GM21576 (cell line): Measurements from ENCODE around the gene TASP1.
"Not testable (repeated sequence)": the region's sequence is repeated elsewhere in the genome, so short reads cannot be mapped to it uniquely, and the experiment has no call there.

ENCODE experiments used
- ATAC-seq: cut with Tn5 transposase; IDR thresholded peaks from one replicate; pipeline ENCODE4 v1.9.1; 2021; ENCODE audit warnings: mild to moderate bottlenecking, moderate library complexity; ENCODE audit not compliant: unreplicated experiment

The TASP1 gene

DNA sequence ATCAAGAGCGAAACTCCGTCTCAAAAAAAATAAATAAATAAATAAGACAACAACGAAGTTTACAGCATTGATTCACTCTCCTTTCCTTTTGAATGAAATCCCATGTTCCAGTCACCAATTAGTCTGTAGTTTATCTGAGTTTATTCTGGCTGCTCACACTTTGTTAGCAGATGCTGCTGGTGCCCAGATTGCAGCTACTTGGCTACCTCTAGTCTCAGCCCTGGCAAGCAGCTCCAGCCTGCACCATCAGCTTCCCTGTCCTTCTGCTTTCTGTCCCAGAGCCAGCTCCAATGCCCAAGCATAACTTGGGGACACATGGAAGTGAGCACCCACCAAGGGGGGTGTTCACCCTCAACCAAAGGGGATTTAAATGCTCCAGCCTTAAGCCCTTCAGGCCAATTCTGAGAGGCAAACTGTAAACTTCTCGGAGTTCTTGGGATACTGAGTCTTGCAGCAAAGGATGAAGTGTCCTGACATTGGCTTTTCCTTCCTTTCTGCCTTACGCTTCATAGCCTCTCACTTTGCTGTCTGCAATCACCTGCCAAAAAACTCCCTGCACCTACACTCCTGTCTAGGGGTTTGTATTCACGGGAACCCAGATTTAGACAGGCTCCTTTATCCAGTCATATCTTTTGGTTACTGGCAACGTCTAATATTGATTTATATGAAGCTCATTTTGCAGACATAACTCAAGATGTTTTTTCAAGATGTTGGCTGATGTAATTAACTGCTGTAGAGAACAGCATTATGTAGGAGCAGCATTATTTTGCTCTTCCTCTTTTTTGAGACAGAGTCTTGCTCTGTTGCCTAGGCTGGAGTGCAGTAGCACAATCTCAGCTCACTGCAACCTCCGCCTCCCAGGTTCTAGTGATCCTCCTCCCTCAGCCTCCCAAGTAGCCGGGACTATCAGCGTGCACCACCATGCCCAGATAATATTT, 9.8 kb upstream of the TASP1 start:
- no peak for ATAC-seq

DNA sequence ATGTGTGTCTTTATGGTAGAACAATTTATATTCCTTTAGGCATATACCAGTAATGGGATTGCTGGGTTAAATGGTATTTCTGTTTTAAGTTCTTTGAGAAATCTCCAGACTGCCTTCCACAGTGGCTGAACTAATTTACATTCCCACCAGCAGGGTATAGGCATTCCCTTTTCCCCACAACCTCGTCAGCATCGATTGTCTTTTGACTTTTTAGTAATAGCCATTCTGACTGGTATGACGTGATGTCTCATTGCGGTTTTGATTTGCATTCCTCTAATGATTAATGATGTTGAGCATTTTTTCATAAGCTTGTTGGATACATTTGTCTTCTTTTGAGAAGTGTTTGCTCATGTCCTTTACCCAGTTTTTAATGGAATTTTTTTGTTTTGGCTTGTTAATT, 5.3 kb upstream of the TASP1 start:
- no peak for ATAC-seq

DNA sequence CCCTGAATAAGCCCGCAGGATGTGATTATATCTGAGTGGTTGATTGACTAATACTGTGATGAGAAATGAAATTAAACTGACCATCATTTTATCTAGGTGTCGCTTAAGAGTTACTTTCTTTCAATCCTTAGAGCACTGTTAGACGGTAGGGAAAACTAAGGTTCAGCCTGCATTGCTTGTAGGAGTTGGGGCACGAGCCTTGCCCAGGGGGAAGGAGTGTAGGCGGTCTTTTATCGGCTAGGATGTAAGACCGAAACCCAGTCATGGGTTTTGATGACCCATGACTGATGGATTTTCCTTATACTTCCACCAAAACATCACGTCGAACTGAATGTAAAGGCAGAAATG, 392 bp upstream of the TASP1 start:
- ATAC-seq = no peak

DNA sequence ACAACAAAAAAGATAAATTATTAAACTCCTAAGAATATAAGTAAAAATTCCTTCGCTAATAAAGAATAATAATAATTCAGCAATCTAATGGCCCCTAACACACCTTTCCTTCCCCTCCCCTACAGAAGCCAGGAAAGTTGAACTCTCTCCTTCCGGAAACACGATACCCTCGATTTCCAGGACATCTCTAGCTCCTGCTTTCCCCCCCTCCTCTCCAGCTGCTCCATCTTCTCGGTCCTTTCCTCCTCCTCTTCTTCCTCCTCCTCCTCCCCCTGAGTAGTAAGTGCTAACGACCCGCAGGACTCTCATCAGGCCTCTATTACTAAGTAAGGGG, 603 bp downstream of the TASP1 start:
- ATAC-seq = no peak

DNA sequence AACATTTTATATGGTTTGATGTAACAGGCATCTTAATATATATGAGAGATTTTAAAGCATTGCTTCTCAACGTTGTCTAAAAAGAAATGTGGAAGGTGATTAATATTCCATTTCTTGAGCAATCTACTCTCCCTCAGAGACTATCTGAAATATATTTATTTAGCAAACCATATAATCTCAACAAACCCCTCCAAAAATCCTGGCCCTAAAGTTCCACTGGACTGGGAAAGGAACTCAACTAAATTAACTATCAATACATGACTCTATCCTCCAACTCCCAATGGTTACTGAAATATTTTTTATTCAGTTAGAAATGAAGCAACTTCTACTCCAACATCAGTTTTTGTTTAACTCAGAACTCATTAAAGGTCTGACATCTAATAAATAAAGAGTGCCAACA, 6.3 kb downstream of the TASP1 start:
- ATAC-seq = no peak

DNA sequence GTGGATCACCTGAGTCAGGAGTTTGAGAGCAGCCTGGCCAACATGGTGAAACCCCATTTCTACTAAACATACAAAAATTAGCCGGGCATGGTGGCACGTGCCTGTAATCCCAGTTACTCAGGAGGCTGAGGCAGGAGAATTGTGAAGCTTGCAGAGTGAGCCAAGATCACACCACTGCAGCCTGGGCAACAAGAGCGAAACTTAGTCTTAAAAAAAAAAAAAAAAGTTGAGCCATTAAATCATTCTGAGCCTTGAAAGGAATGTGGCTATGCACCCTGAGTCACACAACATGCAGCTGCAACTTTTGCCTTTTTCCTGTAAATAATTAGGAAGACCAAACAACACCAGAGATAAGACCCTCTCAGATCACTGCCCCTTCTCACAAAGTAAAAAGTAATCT, 11.2 kb downstream of the TASP1 start:
- not testable (repeated sequence) for ATAC-seq

DNA sequence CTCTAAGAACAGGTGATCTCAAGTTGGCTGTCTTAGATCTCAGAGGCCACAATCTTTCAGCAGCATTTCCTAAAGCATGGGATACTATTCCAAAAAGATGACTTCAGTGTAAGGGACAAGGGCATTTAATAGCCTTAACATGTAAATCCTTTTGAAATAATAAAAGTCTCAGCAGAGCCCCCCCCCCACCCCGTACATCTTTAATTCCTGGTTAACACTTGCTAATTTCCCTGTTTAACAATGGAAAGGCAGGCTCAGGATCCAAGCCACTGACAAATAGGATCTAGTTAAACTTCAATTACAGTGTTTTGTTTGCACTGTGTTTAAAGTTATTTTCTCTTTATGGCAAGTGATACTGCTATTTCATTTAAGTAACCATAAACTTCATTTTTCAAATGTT, 12.0 kb downstream of the TASP1 start:
- ATAC-seq = no peak

DNA sequence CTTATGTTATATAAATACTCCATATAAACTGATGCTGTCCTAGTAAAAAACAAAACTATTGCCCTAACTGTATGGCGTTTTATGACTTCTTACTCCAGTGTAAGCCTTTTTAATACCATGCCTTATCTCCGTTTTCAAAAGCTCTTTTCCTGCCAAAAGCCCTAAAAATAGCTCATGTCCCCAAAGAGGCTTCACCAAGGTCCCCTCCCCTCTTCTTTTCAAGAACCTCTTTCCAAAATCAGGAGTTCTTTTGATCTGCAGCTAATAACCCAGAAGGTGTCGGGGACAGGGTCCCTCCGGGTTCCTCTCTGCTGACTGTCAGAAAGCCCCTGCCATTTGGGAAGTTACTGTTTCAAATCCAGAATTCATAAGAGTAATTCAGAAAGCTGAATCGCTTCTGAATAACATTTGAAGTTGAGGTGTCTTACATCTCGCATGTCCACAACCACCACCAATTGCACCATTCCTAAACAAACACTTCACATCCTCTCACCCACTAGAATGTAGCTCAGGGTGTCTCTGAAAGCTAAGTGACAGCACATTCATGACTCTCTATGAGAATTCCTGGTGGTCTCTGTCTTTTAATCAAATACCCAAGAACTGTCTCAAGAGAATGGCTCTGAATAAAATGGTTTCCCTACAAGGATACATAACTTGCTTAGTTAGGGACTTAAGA, 13.3 kb downstream of the TASP1 start:
- no peak for ATAC-seq

DNA sequence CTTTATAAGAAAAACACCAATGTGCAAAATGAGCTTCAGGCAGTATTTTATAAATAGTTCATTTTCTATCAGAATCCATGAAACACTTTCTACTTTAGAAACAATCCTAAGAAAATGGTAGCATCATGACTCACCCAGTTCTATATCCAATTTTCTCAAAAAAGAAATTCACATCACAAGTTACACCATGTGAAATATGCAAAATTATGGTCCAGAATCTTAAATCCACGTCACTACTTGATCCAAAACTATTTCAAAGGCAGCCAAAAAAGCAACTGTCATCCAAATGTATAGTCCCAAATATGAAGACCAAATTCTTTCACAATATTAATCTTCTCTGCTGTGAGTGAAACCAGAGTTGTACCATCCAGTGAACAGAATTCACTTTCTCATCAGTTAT, 19.3 kb downstream of the TASP1 start:
- not testable (repeated sequence) for ATAC-seq

DNA sequence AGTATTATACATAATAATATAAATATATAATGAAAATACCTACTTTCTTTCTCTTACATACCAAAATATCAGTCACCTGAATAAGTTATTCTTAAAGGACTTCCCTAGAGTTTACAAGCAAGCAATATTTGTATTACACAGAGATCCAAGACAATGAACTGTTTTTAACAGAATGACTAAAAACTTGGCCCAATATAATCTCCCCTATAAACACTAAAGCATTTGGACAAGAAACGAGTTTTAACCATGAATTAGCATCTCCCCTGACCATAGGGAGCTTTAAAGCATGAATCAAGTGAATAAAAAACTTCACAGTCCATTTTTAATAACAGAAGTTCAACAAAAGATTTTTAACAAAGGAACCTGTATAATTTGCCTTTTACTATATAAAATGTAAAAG, 20.3 kb downstream of the TASP1 start:
- not testable (repeated sequence) for ATAC-seq

DNA sequence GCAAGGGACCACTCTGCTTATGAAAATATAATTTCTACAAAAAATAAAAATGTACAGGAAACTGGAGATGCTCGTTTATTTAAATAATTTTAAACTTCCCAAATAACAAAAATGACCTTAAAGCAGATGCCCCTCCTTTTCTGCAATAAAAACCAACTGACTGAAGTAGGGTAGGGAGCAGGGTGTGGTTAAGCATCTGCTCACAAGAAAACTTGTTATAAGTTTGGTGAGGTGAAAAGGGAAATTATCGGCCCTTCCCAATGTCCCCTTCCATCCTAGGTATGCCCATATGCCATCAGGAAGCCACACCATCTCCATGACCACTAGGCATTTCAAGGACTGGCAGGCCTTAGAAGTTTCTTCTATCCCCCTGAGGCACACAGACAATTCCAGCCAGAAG, 21.1 kb downstream of the TASP1 start:
- ATAC-seq = not testable (repeated sequence)

DNA sequence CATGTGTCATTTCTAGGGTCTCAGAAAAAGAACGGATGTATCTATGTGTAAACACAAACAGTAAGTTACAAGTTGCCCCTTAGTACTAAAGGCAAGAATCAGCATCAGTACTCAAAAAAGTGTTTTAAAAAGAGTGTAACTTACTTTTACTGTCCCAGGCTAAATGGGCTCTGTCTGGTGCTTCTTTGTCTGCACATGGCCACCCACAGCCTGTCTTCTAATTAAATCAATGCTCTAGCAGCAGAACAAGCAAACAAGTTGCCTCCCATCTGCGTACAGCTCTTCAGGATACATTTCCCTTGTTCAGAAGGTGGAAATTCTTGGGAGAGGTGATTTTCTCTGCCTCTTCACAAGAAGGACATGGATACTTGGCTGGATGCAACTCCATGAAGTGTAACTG, 22.0 kb downstream of the TASP1 start:
- not testable (repeated sequence) for ATAC-seq

DNA sequence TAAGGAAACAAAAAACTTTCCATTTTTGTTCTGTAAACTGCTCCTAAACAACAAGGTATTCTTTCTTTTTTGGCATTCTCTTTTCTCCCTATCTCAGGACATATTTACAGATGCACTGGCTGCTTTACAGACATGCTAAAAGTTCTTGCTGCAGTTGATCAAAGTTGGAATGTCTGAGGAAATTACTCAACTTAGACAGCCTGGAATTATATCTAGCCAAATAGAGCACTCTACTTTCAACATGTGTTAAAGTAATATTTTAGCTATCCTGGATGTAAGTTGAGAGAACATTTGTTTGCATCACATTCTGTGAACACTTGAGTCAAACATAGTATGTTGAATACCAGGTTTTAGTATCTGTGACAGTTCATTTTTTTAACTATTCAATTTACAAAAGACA, 24.8 kb downstream of the TASP1 start:
- ATAC-seq = no peak

DNA sequence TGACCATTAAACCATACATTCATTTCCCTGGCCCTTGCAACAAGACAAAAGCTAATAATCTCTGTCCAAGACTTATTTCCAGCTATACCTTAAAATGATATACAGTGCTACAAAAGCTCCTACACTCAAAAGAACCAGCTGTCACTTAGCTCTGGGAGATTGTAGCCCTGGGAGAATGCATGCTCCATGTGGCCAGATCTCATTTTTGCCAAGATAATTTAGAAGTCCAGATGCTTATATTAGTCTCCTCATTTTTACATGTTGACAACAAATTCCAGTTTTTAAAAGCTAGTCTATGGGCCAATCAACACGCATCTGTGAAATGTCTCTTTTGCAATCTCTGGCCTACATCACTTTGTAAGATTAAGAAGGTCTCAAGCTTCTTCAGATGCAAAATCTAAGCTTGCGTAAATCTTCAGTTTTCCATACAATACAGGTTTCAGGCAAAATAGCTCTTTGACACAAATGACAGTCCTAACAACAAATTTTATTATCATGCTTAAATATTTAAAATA, 27.1 kb downstream of the TASP1 start:
- ATAC-seq = no peak

DNA sequence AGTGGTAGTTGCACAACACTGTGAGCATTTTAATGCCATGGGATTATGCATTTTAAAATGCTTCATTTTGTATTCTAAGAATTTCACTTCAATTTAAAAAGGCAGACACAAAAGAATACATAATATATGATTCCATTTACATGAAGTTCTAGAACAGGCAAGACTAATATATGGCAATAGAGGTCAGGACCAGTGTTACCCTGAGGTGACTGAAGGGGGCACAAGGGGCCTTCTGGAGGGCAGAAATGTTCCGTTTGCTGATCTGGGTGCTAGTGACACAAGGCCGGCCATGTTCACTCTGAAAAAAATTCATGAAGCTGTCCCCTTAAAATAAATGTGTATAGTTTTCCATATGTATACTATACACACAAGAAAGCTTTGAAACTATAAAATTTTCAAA, 28.5 kb downstream of the TASP1 start:
- no peak for ATAC-seq

DNA sequence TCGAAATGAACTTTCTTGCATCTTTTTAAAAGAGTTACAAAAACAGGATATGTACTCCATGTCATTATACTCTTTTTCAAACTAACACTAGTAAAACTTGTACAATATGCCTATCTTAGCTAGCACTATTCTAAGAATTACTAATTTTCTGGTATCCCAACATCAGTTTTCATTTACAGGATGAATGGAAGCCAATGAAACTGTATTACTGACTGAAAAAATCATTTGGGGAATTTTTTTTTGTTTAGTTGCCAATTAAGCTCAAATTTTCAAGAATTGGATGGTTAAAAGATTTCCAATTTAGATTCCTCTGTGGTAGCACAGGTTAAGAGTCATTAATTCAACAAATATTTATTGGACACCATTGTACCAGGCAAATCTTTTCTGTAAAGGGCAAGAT, 30.7 kb downstream of the TASP1 start:
- no peak for ATAC-seq

DNA sequence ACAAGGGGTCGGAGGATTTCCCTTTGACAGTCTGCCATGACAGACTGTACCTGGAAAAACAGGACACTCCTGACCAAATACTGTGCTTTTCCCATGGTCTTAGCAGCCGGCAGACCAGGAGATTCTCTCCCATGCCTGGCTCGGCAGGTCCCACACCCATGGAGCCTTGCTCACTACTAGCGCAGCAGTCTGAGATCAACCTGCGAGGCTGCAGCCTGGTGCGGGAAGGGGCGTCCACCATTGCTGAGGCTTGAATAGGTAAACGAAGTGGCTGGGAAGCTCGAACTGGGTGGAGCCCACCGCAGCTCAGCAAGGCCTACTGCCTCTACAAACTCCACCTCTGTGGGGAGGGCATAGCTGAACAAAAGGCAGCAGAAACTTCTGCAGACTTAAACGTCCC, 45.3 kb downstream of the TASP1 start:
- ATAC-seq = not testable (repeated sequence)

DNA sequence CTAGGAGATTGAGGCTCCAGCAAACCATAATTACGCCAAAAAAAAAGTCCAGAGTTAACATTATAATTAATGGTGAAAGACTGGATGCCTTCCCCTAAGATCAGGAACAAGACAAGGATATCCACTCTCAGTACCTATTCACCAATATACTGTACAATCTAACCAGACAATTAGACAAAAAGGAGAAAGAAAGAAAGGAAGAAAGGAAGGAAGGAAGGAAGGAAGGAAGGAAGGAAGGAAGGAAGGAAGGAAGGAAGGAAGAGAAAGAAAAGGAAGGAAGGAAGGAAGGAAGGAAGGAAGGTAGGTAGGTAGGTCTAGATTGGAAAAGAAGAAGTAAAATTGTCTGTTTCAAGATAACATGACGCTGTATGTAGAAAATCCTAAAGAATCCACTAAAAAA, 50.7 kb downstream of the TASP1 start:
- ATAC-seq = no peak

DNA sequence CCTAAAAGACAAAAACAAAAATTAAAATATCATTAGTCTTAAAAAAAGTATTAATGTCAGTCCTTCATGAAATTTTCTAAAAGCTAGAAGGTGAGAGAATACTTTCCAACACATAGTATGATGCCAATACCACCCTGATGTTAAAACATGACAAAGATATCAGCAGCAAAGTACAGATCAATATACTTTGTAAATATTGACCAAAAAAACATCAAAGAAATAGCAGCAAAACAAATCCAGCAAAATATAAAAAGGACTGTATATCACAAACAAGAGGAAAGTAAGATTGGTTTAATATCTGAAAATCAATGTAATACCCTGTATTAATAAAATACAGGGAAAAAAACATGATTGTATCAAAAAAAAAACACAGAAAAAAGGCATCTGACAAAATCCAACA, 51.4 kb downstream of the TASP1 start:
- ATAC-seq = no peak

DNA sequence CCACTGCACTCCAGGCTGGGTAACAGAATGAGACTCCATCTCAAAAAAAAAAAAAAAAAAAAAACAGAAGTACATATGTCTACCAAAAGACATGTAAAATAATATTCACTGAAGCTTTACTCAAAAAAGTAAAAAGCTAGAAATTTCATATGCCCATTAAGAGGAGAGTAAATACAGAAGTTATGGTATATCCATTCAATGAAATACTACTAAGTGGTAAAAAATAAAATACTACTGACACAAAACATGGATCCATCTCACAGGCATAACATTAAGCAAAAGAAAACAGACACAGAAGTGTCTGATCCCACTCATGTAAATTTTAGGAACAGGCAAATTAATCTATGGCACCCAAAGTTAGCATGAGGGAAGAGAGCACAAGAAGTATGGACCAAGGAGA, 52.6 kb downstream of the TASP1 start:
- no peak for ATAC-seq

DNA sequence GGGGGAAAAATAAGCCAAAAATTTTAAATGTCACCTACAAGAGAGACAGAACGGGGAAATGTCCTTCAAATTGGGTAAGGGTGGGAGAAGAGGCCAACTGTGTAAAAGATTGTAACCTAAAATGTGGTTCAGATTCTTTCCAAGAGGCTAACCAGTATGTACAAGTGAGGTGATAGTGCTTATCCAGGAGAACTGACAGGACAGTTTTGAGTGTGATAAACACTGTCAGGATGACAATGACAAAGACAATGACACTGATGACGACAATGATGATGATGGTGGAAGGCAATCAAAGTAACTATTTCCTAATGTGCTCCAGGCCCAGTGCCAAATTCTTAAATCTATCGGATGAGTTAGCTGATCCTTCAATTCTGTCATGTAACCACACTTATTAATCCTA, 57.3 kb downstream of the TASP1 start:
- ATAC-seq = no peak

DNA sequence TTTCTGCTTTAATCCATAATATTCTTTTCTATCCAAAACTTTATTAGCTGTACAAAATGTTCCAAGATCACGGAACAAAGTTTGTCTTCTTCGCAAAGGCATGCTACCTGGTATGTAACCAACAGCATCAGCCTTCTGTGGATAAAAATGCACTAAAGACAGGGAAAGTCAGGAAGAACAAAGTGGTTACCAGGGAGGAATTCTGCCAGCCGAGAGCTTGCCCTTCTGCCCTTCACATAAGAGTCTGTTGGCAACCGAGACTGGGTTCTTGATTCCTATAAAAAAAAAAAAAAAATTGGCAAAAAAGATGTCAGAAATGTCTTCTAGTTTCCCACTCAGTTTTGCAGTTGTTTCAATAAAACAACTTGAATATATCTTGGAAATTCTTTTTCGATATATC, 58.0 kb downstream of the TASP1 start:
- no peak for ATAC-seq
